ENCODE results near the gene TXNRD1. TPM values are rescaled to one million over a fixed set of nuclear protein-coding genes. Genes with fewer than 3 reads are reported as not detected.
"Not testable (repeated sequence)": the region's sequence is repeated elsewhere in the genome, so short reads cannot be mapped to it uniquely, and the experiment has no call there.

Gene TXNRD1
- total RNA-seq (2014; rRNA removed; shearing (Covaris generic)) = 252 and 259 TPM in 2 replicates

DNA sequence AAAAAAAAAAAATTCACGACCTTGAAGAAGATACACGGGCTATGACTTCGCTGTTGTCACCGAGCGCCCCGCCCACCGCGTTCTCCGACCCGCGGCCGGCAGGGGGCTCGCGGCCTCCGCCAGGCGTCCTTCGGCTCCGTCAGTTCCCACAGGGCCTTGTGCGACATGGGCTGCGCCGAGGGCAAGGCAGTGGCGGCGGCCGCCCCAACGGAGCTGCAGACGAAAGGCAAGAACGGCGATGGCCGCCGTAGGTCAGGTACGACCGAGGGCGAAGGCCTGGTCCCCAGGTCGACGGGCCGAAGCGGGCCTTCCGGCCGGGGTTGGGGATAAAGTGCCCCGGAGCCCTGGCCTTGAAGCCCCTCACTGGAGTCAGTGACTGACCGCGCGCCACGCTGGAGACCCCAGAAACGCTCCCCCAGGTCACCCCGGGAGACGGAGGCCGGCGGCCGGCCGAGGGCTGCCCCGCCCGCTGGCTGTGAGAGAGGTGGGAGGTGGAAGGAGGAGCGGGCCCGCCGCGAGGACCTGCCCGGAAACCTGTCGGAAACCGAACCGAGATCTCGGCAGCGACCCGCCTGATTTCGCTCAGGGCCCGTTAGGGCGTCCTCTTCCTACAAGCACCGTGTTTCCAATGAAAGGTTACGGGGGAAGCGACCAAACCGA, at the start of gene TXNRD1:
Gene TXNRD1, plus strand, starts transcription at position 142 of the 660 bp plus-strand sequence. Its CDS starts 24 bp downstream, at position 166.
- DNase-seq (ENCODE audit: low spot score) = peak; percentile 79

DNA sequence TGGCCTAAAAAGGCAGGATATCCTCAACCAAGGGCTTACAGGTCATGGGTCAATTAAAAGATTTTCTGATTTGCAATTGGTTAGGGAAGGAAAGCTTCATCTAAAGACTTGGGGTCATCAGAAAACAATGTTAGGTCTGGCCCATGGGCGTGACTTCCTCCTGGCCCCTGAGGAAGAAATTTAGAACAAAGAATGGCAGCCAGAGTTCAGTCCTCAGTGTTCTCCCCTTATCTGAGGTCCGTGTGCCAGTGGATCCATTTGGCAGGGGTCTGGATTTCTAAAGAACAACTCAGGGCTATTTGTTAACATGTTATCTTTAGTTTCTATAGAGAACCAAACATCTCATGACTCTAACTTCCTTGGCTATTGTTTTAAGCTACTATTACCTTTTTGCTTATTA, 49.8 kb upstream of the TXNRD1 start:
- DNase-seq (ENCODE audit: low spot score) = no peak

DNA sequence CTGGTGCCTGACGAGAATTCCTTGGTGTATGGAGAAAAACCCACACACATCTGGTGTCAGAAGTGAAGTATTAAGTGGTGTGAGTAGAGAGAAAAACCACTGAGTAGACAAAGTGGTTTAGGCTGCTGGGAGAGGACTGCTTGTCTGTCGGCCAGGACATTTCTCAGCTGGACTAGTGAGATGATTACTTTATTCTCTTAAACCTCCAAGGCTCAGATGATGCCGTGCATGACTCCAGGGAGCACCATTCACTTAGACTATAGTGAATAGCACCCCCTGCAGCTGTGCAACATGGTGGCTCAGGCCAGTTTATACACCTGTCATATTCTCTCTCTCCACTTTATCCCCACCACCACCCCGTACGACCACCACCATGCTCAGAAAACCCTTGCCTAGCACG, 49.1 kb upstream of the TXNRD1 start:
- no peak for DNase-seq (ENCODE audit: low spot score)

DNA sequence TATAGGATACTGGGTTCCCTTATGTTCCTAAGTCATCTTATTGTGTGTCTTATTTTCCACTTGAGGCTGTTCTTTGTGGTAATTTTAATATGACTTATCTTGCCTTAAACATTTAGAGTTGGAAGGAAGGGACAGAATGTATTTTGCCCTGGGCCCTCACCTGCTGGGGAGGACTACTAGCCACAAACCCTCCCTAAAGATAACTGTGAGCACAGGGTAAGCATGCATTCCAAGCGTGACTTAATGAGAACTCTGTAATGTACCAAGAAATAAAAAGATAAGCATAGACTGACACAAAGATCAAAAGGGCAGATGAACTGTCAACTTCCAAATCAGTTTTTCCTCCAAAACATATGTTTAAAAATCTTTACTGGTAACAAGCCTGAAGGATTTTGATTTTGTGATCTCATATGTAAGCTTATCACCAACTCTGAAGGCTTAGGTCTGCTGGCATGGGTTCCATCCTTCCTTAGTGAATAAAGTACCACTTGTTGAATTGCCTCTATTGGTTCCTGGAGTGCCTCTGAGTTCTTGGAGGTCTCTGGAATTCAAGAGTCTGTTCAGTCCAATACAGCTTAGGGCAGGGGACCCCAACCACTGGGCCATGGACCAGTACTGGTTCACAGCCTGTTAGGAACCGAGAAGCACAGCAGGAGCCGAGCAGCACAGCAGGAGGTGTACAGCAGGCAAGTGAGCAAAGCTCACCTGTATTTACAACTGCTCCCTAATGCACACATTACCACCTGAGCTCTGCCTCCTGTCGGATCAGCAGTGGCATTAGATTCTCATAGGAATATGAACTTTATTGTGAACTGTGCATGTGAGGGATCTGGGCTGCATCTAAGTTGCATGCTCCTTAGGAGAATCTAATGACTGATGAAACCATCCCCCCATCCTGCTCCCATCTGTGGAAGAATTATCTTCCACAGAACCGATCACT, 47.8 kb upstream of the TXNRD1 start:
- DNase-seq (ENCODE audit: low spot score) = no peak

DNA sequence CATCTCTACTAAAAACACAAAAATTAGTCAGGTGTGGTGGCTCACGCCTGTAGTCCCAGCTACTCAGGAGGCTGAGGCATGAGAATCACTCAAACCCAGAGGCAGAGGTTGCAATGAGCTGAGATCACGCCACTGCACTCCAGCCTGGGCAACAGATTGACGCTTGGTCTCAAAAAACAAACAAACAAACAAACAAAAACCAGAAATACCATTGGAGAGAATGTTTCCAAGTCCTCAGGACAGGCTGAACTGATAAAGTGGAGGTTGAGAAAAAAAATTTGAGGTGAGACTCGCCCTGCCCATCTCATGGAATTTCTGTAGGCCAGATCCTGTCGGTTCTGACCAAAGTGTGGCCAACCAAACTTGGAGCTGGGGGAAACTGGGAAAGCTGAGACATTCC, 47.0 kb upstream of the TXNRD1 start:
- DNase-seq (ENCODE audit: low spot score) = no peak

DNA sequence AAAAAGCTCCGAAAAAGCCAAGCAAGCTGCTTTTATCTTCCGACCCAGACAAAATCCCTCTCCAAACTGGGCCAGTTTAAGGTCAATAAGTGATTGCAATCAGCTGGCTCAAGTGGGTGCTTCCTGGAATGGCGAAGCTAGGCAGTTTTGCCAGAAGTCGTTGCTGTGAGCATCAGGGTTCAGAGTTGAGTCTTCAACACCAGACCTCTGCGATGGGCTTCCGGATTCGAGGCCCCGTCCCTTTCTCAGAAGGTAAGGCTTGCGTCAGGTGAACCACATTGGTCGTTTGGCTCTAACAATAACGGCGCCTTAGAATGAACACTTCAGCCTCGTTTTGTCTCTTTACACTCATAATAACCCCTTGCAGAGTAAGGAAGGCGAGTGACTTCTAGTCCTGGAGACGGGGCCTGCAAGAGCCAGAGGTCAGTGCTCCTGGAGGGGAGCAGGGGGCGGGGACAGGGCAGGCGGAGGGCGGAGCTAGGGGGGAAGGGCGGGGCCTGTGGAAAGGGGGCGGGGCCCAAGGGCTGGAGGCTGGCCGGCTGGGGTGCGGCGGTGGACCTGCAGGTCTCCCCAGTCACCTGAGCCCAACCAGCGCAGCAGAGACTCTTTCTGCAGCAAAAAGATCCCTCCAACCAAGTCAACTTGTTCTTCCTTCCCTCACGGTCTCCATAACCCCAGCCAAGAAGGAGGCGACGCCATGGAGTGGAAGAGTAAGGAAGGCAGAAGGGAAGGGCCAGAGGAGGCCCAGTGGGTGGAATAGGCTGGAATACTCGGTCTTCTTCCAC, 43.6 kb upstream of the TXNRD1 start:
- no peak for DNase-seq (ENCODE audit: low spot score)

DNA sequence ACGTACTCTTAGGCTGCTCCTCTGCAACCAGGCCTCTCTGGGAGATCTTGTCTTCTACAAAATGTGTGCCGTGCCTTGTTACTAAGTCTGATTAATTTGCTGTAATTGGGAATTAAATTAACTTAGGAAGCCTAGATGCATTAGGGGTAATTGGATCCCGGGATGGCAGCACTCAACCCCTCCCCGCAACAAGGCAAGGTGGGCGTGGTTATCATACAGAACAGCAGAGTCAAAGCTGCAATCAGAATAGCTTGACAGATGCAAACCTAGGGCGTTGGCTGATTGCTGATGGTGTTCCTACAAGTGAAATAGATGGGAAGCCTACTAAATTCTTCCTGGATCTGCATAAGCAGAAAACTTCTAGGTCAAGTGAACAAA, 43.0 kb upstream of the TXNRD1 start:
- no peak for DNase-seq (ENCODE audit: low spot score)

DNA sequence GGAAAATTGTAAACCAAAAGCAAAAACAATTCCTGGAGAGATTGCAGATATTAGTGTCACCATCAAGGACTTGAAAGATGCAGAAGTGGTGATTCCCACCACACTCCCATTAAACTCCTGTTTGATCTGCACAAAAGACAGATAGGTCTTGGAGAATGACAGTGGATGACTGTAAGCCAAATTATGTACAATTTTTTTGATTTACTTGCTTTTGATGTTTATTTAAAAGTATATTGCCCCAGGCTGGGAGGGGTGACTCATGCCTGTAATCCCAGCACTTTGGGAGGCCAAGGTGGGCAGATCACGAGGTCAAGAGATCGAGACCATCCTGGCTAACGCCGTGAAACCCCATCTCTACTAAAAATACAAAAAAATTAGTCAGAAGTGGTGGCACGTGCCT, 41.8 kb upstream of the TXNRD1 start:
- not testable (repeated sequence) for DNase-seq (ENCODE audit: low spot score)

DNA sequence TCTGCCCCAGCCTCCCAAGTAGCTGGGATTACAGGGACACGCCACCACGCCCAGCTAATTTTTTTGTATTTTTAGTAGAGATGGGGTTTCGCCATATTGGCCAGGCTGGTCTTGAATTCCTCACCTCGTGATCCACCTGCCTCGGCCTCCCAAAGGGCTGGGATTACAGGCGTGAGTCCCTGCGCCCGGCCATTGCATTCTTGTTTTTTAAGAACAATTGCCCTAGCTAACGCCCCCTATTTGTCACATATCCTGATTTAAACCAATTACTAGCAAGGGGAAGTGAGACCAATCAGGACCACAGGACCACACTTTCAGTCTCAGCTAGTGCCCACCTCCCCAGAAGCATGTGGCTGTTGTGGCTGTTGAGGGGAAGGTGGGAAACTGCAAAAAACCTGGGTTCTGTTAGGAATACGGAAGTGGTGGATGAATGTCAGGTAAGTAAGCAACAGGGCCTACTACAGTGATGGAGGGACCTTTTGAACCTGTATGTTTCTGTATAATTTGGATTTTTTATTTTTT, 39.8 kb upstream of the TXNRD1 start:
- DNase-seq (ENCODE audit: low spot score) = no peak

DNA sequence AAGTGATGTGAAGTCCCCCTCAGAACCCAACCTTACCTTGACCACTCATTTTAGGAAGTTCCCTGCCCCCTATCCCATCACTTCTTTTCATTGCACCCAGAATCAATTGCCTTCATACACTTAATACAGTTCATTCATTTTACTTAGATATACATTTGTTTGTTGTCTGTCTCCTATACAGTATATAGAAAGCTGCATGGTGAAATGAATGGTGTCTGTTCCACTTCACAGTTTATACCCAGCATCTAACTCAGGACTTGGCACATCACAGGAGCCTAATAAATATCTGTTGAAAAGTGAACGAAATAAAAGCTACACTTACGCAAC, 38.3 kb upstream of the TXNRD1 start:
- no peak for DNase-seq (ENCODE audit: low spot score)

DNA sequence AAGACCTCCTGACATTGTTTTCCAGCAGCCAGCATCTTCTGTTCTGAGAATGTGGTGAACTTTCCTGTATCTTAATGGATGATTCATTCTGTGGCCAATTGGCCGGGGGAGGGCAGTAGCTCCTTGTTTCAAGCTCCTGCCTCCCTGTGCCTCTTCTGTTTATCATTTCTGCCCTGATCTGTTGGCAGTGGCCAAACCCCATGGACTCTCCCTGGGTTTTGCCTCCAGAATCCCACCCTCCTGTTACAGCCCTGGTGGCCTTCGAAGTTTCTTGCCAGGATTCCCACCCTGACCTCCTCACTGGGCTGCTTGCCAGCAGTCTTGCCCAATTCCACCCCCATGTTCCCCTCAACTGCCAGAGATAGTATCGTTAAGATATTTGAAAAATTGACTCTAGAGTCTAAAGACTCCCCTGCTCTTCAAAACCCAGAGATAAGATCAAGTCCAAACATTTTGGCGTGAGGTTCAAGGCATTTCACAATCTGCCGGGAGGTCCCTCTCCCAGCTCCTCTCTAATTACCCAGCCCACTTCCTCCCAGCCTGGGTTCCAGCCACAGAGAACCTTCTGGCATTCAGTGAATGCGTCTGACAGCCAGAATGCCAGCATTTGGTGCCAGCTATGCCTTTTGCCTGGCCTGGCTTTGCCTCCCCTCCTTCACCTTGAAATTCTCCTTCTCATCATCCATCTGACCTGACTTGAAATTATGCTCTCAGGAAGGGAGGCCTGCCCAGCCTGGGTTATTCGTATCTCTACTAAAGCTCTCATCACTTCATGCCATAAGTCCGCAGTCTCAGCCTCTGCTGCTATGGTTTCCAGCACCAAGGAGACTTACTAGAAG, 37.7 kb upstream of the TXNRD1 start:
- DNase-seq (ENCODE audit: low spot score) = peak; percentile 63

DNA sequence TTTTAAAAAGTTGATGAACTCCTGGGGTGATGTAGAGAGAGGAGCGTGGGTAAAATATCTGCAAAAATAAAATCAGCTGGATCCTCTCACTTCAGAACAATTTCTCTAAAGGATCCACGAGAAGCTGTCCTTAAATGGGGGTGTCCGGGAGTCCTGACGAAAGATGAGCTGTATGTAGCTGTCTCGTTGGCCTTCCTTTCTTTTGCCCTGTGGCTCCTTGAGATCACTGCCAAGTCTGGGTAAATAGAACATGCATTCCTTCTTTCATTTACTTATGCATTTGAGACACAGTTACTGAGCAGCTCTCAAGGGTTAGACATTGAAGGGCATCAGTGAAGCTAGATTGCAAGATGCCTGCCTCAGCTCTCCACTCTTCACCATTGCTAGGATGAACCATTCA, 35.2 kb upstream of the TXNRD1 start:
- no peak for DNase-seq (ENCODE audit: low spot score)

DNA sequence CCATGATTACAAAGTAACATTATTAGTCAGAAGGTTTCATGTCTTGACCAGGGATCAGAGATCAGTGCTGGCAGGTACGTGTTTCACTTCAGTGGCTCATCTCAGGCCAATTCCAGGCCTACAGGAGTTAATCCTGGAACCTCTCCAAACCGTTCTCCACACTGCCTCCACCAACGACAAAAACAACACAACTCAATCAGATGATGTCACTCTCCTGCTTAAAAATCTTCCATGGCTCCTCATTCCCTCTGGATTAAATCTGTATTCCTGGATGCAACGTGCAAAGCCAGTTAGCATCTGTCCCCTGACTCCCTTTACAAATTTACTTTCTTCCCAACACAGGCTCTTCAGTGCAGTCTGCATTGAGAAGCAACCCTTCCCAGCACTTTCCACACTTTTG, 34.3 kb upstream of the TXNRD1 start:
- no peak for DNase-seq (ENCODE audit: low spot score)

DNA sequence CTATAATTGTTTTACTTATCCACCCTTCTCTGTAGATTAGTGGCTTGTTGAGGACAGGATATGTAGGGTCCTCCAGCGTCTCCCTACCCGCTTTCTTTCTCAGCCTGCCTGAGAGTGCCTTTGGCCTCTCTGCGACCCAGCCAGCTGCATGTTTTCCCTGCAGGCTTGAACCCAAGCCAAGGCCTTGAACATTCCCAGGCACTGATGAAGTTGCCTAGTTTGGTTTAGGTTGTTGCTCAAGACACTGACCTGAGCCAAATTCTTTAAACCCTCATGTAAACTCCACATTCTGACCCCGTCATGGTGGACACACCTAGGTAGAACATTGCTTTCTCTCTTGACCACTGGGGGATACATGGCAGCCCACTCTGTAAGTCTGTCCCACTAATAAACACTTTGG, 33.4 kb upstream of the TXNRD1 start:
- no peak for DNase-seq (ENCODE audit: low spot score)

DNA sequence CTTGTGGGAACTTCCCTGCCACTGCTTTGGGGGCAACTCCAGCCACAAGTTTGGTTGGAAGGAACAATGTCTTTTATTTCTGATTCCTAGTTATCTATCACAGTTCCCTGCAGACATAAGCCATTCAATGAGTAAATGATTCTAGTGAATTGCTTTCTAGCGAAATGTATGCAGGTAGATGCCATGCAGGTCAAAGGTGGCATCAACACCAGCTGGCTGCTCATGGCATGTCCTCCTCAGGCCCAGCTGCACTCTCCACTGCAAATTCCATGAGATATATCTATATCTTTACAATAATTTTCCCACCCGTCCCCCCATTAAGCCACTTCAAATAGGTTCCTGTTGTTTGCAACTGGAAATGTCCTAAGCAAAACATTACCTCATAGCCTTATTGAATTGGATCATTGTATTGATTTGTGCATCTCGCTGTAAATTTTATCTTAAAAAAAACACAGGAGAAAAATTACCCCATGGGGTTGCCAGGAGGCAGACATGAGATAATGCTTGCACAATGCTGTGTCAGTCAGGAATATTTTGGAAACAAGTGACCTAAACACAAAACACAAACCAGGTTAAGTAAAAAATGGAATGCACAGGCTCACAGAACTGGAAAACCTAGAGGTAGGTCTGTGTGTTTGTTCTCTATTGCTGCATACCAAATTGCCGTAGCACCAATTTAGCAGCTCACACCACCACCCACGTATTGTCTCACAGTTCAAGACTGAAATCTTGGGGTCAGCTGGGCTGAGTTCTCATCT, 32.8 kb upstream of the TXNRD1 start:
- no peak for DNase-seq (ENCODE audit: low spot score)

DNA sequence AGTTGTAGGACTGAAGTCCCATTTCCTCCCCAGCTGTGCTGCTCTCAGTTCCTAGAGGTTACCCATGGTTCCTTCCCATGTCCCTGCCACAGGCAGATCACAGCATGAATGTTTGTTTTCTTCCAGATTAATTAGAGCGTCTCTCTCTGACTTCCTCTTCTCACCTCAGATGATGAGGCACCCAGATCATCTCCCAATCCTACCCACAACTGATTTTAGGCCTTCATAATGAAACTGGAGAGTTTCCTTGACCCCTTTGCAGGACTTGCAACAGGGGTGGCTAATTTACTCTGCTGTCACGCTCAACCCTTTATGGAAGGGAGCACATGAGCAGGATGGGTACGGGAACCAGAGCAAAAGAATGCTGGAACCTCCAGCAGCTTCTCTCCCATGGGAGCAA, 32.1 kb upstream of the TXNRD1 start:
- no peak for DNase-seq (ENCODE audit: low spot score)

DNA sequence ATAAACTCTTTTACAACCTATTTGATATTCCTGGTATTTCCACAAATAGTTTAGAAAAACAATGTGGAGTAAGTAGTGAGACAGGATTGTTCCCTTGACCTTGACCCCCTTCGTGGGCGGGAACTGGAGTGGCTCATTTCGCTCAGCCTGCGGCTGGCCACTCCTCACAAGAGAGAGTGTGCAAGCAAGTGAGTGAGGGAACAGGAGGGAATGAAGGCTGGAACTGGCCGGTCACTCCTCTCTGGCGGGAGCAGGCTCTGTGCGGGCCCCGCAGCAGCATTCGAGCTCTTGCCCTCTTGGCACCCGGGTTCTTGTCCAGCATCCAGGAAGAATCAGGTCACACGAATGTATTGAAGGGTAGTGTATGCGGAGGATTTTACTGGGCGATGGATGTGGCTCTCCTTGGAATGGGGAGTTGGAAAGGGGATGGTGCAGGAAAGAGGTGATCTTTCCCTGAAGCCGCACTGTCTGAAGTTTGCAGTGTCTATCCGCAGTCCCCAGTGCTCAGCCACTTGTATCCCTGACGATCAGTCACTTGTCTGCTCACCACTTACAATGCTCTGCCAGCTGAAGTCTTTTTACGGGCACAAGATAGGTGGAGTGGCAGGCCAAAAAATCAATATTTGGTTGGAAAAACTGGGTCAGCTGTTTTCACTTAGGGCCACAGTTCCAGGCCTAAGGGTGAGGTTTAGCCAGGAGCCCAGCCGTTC, 28.0 kb upstream of the TXNRD1 start:
- peak; percentile 25 for DNase-seq (ENCODE audit: low spot score)

DNA sequence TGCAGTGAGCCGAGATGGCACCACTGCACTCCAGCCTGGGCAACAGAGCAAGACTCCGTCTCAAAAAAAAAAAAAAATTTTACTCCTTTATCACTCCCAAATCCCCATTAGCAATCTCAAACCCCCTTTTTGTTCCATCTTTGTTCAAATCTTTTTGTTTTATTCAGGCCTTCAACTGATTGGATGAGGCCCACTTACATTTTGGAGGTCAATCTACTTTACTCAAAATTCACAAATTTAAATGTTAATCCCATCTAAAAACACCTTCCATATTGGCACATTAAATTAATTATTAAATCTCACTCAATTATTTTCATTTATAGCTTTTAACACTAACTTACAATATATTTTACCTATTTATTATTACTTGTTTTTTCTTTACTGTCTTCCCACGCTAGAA, 27.0 kb upstream of the TXNRD1 start:
- DNase-seq (ENCODE audit: low spot score) = no peak

DNA sequence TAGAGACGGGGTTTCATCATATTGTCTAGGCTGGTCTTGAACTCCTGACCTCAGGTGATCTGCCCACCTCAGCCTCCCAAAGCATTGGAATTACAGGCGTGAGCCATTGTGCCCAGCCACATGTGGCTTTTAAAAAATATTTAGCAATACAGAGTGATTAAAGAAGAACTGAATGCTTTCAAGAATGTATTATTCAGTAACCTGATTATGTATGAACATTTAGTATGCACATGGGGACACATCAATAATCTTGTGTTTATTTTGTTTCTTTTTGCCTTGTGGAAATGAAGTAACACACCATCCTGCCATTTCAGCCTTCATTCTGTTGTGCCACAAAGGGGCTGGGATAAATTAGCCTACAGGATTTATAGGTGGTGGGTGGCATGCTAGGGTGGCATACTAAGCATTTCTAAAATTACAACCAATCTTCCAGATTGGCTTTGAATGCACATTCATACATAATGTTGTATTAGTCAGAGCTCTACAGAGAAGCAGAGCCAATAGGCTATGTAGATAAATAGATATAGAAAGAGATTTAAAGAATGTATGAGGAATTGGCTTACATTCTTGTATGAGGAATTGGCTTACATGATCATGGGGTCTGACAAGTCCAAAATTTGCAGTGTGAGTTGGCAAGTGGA, 25.5 kb upstream of the TXNRD1 start:
- DNase-seq (ENCODE audit: low spot score) = no peak

All from HT-29 (cell line).